Stimulated activated CD8-positive, alpha-beta memory T cell treated with anti-CD3 and anti-CD28 coated beads, Interleukin-15, amount 100 ng/mL, for 48 hours (primary cell): Measurements from ENCODE around the gene RAB37.

ENCODE experiments used
- DNase-seq, 2 donors: peaks; one replicate each; pipeline ENCODE4 v3.0.0-alpha.2; 2020; ENCODE audit warnings: low read depth in 2 of 2

Gene RAB37

DNA sequence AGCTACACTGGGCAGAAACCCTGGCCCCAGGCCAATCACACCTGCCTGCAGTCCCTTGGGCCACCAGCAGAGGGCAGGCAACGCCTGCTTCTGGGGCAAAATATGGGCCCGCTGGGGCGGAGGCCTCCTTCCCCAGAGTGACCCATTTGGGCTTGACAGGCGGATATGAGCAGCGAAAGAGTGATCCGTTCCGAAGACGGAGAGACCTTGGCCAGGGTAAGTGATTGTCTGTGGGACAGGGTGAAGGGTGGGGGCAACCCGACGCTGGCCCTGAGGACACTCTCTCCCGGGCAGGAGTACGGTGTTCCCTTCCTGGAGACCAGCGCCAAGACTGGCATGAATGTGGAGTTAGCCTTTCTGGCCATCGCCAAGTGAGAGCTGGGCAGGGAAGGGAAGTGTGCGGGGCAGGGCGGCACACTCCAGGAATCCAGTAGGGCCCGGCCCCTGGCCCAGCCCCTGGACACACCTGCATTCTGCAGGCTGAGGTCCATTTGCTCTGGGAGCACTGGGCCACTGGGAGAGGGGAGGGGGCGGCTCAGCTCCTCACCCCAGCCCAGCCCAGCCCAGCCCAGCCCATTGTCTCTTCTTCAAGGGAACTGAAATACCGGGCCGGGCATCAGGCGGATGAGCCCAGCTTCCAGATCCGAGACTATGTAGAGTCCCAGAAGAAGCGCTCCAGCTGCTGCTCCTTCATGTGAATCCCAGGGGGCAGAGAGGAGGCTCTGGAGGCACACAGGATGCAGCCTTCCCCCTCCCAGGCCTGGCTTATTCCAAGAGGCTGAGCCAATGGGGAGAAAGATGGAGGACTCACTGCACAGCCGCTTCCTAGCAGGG lies 7.9 kb downstream of the RAB37 start:
- DNase-seq: peak; percentile 70 to 75

DNA sequence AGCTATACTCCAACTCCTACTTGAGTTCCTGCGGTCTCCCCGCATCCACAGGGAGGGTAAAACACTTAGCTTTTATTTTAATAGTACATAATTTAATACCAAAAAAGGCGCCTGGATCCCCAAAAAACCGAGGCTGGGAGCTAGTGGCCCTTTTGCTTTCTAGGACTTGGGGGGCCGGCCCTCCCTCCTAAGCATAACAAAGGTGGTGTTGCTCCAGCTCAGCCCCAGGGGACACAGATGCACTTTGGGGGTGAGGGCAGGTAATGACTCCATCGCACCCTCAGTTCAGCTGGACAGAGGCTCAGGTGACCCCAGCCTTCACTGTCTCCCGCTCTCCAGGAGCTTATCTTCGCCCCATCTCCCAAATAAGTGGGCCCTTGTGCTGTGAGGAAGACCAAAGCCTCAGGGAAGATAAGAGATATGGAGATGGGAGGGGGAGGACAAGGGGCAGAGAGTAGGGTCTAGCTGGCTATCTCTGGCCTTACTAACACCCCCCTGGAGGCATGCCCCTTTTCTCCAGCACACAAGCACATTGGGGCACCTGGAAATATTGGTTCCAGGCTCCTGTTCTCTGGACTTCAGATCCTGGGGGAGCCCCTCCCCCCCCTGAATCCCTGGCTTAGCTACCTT lies 8.6 kb downstream of the RAB37 start:
- no peak for DNase-seq

DNA sequence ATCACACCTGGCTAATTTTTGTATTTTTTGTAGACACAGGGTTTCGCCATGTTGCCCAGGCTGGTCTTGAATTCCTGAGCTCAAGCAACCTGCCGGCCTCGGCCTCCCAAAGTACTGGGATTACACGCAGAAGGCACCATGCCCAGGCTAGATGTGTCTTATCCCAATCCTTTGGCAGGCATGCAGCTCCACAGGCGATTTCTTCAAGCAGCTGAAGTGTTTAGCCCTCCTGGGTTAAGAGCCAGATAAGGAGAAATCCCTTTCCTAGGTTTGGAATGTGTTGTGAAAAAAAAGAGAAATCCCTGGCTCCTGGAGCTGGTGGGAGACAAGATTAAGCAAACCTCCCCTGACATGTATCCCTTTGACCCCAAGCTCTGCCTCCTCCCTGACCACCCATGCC lies 9.3 kb downstream of the RAB37 start:
- DNase-seq: no peak

DNA sequence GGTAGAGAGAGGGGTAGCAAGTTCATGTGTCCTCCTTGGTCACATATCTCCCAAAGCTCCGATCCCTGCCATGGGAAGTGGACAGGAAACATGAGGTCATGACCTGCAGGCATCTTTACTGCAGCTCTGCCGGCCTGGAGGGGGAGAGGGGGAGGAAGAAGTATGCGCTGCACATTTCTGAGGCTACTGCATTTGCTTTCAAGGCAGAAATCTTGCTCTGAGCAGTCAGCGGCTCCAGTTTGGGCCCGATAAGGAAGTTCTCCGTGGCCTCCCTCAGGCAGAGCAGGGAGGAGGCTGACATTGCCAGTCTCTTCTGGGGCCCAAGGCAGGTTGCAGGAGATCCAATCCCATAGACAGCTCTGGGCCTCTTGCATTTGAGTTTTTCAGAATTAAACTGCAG lies 9.9 kb downstream of the RAB37 start:
- no peak for DNase-seq

DNA sequence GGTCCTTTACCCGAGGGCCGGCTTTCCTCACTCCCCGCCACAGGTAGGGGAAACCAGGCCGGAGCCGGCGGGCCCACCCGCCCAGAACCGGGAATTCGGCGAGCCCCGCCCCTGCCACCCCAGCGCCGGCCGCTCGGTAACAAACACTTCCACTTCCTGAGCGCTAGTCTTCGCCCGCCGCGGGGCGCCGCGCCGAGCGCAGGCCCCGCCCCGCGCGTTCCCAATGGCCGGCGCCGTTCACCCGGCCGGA lies 11.1 kb downstream of the RAB37 start:
- DNase-seq: no peak

DNA sequence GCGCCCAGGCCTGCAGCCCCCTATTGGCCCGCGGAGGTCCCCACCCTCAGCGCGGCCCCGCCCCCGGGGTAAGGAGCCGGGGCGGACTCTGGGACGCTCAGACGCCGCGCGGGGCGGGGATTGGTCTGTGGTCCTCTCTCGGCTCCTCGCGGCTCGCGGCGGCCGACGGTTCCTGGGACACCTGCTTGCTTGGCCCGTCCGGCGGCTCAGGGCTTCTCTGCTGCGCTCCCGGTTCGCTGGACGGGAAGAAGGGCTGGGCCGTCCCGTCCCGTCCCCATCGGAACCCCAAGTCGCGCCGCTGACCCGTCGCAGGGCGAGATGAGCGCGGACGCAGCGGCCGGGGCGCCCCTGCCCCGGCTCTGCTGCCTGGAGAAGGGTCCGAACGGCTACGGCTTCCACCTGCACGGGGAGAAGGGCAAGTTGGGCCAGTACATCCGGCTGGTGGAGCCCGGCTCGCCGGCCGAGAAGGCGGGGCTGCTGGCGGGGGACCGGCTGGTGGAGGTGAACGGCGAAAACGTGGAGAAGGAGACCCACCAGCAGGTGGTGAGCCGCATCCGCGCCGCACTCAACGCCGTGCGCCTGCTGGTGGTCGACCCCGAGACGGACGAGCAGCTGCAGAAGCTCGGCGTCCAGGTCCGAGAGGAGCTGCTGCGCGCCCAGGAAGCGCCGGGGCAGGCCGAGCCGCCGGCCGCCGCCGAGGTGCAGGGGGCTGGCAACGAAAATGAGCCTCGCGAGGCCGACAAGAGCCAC lies 11.6 kb downstream of the RAB37 start, which contains the start of gene NHERF1:
NHERF1 (plus strand) TSS at position 100 of the 750 bp plus-strand sequence; CDS start at position 319, 219 bp downstream.
- DNase-seq: peak; percentile 93 to 96

DNA sequence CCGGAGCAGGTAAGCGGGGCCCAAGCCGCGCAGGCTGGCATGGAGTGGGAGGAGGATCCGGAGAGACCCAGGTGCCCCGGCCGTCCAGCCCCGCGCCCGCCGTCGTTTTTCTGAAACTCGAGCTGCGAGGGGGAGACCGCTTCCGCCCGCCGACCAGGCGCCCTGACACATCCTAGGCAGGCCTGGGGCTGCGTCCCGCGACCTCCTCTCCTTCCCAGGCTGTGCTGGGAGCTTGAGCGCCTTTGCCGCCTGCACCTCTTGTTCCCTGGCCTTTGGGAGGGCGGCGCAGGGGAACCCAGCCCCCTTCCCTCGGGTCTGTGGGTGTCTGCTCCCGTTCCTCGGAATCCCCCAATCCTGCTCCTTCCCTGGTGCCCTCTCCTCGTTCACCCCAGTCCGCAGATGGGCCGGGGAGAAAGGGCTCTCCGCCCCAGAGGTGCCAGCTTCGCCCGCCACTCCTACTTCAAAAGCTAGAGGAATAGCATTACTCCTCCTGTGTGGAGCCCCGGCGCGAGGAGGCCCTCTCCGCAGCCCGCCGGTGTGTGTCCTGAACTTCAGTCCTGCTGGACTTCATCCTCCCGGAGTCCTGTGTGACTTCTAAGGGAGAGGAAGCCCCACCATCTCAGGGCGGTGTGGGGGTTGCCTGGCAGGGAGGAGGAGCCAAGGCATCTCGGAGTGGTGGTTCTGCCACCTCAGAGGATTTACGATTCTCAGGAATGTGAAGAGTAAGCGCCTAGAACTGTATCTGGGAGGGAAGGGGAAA lies 12.4 kb downstream of the RAB37 start:
- DNase-seq: peak in 1 of 2 donors; percentile 40

DNA sequence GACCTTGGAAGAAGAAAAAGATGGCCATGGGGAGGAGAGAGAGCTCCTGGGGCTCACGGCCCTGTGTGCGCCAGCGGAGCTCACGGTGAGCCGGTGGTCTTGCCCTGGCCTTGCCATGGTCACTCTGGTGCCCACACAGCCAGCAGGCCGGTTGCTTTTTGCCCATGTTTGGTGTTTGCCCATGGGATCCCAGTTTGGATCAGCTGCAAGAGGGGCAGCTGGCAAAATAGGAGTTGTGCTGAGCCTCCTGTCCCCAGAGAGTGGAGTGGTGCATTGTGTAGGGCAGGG lies 12.9 kb downstream of the RAB37 start:
- no peak for DNase-seq

DNA sequence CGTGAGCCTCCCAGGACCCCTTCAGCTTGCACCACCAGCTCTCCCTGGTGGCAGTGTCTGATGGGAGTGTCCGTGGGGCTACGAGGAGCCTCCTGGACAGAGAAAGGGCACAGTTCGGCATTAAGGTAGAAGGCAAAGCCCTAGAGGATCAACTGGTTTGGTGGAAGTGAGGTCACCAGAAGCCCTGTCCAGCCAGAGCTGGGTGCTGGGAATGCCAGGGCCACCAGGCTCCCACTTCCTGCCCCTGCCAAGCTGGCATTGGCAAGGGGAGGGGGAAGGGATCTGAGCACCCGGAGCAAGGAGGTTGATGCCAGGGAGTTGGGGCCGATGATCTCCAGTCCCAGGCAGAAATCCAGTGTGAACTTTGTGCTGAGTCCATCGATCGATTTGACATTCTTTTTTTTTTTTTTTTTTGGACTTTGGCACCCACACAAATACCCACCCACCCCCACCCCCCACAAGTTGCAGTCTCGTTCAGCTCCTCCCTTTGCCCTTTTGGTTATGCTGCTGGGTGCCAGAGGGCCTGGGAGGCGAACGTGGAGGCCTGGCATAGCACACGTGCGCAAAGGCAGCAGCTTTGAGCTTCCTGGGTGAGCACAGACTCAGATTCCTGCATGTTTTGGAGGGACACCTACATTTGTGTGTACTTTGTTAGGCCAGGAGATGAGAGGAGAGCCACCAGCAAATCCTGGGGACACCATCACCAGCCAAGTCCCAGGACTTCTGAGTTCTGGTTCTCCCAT lies 13.4 kb downstream of the RAB37 start:
- DNase-seq: no peak

DNA sequence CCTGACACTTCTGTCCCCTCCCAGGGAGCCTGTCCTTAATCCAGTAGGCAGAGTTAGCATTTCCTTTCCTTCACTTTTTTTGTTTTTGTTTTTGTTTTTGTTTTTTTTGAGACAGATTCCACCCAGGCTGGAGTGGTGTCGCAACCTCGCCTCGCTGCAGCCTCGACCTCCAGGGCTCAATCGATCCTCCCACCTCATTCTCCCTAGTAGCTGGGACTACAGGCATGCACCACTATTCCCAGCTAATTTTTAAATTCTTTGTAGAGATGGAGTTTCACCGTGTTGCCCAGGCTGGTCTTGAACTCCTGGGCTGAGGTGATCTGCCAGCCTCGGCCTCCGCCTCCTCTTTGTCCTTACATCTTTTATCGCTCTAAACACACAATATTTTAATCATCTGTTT lies 15.4 kb downstream of the RAB37 start:
- no peak for DNase-seq

DNA sequence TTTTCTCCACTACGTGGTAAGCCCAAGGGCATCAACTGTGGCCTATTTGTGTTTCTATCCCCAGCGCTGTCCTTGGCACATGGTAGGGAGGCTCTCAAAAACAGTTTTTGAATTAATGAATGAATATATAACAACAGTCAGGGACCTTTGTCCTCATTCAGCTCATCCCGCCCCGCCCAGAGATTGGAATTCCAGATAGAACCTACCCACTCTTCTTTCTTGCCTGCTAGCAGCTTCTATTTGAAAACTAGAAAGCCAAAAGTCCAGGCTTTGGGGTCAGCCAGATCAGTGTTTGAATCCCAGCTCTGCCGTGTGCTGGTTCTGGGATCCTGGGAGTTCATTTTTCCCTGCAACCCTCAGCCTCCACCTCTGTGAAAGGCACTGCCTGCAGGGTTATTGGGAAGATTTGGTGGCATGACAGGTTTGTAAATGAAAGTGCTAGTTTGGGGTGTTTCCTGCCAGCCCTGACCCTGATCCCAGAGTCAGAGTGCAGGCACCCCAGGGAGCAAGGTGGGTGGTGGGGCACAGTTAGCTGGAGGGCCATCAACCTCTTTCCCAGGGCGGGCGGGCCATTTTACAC lies 15.9 kb downstream of the RAB37 start:
- DNase-seq: no peak

DNA sequence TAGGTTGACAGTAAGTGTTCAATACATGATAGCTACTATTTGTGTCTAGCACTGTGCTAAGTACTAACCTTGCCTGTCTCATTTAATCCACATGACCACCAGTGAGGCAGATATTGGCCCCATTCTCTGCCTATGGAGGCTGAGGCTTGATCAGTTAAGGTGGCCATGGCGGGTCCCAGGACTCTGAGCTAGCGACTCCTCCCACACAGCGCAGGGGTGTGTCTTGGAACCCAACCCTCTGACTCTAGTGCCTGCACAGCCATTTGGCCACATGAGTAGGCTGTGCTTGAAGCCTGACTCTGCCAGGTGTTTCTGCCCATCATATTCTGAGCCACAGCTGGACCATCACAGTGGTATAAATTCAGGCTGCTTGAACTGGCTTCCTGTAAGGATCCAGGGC lies 17.8 kb downstream of the RAB37 start:
- DNase-seq: no peak

DNA sequence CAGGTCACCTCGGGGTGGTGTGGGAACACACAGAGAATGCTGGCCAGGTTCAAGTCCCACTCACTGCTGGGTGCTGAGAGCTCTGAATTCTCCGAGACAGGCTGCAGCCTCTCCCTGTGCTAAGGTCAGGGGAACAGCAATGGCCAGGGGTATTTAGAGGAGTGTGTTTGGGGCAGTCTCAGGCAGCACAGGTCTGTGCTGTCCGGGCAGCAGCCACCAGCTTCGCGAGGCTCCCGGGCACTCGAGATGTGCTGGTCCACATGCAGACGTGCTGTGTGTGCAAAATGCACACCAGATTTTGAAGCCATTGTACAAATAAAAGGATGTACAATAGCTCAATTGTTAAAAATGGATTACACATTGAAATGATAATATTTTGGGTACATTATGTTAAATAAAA lies 18.5 kb downstream of the RAB37 start:
- no peak for DNase-seq

DNA sequence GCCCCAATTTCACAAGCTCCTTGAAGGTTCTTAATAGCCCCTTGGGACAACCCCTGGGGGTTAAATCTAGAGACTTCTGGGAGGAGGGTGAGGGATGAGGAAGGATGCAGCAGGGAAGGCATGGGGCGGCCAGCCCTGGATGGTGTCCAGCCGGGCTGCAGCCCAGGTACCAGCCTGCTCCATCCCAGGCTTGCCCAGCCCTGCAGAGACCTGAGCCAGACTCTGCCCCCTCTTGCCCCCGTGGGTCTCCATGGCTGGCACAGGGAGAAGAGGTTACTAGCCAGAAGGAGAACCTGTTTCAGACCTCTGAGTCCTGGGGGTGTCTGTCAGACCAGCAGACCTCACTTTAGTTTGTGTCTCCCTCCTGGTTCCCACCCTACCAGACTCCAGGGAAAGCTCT lies 19.8 kb downstream of the RAB37 start:
- DNase-seq: no peak

DNA sequence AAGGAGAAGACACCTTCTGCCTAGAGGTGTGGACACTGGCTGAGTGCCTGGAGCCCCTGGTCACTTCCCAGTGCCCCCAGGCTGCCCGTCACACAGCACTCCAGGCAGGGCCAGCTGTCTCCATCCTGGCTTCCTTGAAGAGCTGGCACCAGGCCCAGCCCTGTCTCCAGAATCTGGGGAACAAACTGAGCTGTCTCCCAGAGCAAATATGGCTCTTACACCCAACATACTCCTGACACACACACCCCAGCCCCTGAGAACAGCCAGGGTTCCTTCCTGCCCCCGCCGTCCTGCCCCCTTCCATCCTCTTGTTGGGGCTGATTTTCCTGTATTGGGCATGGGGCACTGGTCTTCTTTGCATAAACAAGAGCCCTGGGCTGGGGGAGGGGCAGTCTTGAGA lies 20.4 kb downstream of the RAB37 start:
- DNase-seq: no peak

DNA sequence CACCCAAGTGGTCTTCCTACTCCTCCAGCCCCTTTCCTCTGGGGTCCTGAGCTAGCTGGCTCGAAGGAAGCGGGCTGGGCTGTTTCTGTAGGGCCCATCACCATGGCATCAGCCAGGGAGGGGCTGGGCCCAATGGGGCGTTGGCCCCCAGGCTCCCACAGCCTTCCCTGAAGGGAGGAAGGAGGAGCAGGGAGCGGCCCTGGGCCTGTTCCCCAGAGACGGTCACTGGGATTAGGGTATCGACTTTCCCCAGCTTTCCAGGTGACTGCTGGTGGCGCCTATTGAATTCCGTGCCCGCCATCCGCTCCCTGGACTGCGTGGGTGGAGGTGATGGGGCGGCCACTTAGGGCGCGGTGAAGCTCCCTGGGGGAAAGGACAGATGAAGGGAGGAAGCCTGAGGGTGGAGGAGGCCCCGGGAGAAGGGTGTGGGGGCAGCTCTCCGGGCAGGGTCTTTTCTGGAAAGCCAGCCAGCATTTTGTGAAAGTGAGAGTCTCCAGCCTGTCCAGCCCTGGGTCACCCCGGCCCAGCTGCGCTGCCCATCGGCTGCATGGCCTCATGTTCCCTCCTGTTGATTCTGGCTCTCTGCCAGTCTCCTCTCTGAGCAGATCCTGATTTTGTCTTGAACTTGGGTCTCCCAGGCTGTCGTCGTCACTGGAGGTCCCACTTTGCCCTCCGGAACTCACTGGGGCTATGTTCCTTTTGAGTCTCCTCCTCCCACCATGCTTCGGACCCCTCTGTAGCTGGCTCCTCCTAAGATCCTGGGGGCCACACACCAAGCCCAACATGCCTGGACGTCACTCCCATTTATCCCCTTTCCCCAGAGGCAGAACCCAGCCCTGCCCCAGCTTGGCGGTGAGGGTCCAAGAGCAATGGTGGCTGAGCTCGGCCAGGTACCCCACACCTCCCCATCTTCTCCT lies 21.1 kb downstream of the RAB37 start:
- no peak for DNase-seq

DNA sequence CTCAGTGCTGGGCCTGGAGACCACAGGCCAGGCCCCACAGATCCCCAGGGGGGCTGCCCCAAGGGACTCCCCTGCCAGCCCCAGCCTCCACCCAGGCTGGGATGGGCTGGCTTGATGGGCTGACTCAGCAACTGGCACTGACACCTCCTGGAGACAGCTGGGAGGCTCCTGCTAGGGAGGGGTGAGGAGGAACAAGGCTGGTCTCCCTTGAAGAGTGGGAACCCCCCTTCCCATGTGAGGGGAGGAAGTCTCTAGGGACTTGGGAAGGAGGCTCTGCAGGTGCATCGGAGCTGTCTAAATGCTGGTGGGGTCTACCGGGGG lies 21.8 kb downstream of the RAB37 start:
- DNase-seq: no peak

DNA sequence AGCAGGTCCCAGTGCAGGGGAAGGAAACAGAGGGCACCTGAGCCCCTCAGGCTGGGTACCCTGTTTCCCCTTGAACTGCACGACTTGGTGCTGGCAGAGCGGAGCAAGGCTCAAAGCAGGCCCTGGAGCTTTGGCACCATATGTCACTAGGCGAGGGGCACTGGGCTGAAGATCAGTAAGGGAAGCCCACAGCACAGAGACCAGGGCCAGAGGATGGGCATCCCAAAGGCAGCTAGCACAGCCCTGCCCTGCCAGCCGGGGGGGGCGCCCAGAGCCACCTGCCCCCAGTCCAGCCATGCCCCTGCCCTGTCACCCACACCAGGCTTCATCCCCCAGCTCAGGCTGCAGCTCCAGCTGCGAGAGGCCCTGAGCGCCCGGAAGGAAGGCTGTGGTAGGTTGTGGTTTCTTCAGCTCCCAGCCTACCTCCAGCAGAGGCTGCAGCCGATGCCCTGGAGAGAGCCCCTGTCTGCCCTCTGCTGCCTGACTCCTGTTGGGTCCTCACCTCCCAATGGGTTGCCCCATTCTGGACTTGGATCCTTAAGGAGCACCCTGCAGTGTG lies 22.3 kb downstream of the RAB37 start:
- DNase-seq: no peak

DNA sequence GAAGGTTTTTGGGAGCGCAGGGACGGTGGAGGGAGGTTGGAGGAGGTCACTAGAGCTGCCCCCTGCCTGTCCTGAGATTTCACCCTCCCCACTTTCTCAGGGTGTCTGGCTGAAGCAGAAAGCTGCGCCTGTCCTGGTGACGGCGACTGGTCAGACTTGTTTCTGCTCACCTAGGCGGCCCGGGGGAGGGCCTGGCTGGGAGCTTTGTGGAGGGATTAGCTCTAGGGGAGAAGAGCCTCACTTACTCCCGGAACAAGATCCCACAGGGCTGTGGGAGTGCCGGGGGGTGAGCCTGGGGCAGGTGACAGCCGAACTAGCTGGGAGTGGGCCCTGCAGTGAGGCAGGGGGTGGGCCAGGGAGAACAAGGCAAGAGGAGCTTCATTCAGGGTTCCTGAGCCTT lies 22.9 kb downstream of the RAB37 start:
- DNase-seq: no peak
